ENCODE data around the gene ABTB1. TPM values are rescaled to one million over a fixed set of nuclear protein-coding genes. Genes with fewer than 3 reads are reported as not detected.
"Not testable (repeated sequence)": the region's sequence is repeated elsewhere in the genome, so short reads cannot be mapped to it uniquely, and the experiment has no call there.

The ABTB1 gene
- polyA plus RNA-seq, 6 donors from 2014 or later, result 57.4 to 88.4 (median 79.4) TPM

- ATAC-seq (ENCODE audit: low read depth in 2 of 2) (no peak), DNase-seq (no peak)
- Mint-ChIP-seq H3K27ac (peak overlapping the region in 1 of 6 donors; percentile 64), H3K36me3 (no peaks in the 10 kb centered on the region), H3K4me3 (peak overlapping the region in 1 of 8 donors; percentile 71), H3K9me3 (no peaks in the 10 kb centered on the region), H3K27me3 (no peaks in the 10 kb centered on the region), H3K4me1 (peaks cover 0 to 8% (median under 1%) of the 10 kb centered on the region in 3 donors)
These were observed 33.3 kb upstream of the ABTB1 start for GRCh38 chr3:127639173-127640041.

DNA sequence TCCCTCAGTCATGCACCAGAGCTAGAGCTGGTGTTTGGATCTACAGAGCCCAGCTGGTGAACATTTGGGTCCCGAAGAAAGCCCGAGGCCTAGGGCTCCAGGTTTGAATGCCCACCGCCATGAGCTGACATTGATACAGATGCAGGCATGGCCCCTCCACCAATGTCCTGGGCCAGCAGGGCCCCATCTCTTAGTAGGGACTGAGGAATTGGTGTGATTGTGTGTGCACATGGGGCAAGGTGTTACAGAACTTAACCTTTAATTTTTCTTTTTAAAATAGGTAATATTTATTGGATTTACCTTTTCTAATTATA is 32.8 kb upstream of the ABTB1 start:
- H3K4me3 Mint-ChIP-seq, result peak overlapping the region in 1 of 8 donors; percentile 71
- peaks cover 0 to 14% (median 6%) of the 10 kb centered on the region in 3 donors for H3K4me1 Mint-ChIP-seq
- H3K27ac Mint-ChIP-seq, result no peak overlapping the region
- DNase-seq (no peak), ATAC-seq (ENCODE audit: low read depth in 2 of 2) (no peak)
- no peaks in the 10 kb centered on the region for H3K36me3 Mint-ChIP-seq
- no peaks in the 10 kb centered on the region for H3K27me3 Mint-ChIP-seq
- no peaks in the 10 kb centered on the region for H3K9me3 Mint-ChIP-seq

DNA sequence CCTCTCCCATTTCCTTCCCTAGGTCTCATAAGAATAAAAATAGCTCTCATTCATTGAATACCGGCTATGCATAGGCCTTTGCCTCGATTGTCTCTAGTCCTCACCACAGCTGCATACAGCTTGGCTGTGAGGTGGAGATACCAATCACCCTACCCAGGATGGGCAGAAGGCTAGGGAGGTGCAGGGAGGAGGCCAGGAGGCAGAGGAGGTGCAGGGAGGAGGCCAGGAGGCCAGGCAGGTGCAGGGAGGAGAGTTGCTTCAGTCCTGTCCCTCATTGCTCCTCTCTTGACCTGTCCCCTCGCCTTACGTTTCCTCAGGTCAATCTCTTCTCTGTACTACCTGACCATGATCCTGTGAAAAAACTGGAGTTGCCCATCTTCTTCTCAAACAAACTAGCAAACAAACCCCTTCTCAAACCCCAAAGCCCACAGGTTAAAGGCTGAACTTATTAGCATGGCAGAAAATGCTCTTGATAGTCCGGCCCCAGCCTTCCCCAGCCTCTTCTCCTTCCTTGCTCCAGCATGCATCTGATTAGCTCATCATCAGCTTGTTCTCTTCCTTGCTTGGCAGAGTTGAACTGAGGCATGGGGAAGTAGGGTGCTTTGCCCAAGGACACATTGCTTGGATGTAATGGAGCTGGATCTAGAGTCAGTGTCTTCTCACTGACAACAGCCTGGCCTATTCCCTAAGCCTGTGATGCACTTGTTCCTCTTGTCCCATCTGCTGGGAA is 27.9 kb upstream of the ABTB1 start:
- Mint-ChIP-seq H3K4me3 (no peak overlapping the region), H3K36me3 (no peaks in the 10 kb centered on the region), H3K27me3 (no peaks in the 10 kb centered on the region), H3K4me1 (peaks cover 0 to 10% (median 6%) of the 10 kb centered on the region in 3 donors), H3K9me3 (no peaks in the 10 kb centered on the region), H3K27ac (peak overlapping the region in 1 of 6 donors; percentile 45)
- ATAC-seq (ENCODE audit: low read depth in 2 of 2) (no peak), DNase-seq (no peak)

- H3K4me3 Mint-ChIP-seq, result no peak overlapping the region
- H3K27ac Mint-ChIP-seq, result no peak overlapping the region
- peaks cover 0 to 10% (median 6%) of the 10 kb centered on the region in 3 donors for H3K4me1 Mint-ChIP-seq
- H3K36me3 Mint-ChIP-seq, result no peaks in the 10 kb centered on the region
- ATAC-seq (ENCODE audit: low read depth in 2 of 2) (no peak), DNase-seq (no peak)
- H3K27me3 Mint-ChIP-seq, result no peaks in the 10 kb centered on the region
- H3K9me3 Mint-ChIP-seq, result no peaks in the 10 kb centered on the region
These were observed 27.3 kb upstream of the ABTB1 start for GRCh38 chr3:127645371-127646015.

DNA sequence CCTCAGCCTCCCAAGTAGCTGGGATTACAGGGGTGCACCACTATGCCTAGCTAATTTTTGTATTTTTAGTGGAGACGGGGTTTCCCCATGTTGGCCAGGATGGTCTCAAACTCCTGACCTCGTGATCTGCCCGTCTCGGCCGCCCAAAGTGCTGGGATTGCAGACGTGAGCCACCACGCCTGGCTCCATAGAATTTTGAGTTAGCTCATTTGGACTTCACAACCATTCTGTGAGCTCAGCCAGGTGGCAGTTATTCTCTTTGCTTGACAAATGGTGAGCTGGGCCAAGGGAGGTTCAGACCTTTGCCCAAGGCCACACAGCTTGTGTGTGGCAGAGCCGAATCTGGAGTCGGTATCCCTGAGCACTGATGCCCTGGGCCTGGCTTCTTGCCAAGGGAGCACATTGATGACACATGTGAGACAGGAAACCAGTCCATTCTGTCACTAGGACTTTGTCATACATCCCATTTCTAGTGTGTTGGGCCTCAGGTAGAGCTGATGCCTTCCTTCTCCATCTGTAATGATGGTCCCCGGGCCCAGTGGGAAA is 26.2 kb upstream of the ABTB1 start:
- no peaks in the 10 kb centered on the region for H3K27me3 Mint-ChIP-seq
- no peaks in the 10 kb centered on the region for H3K9me3 Mint-ChIP-seq
- no peaks in the 10 kb centered on the region for H3K36me3 Mint-ChIP-seq
- peaks cover 0 to 10% (median 6%) of the 10 kb centered on the region in 3 donors for H3K4me1 Mint-ChIP-seq
- DNase-seq, result no peak
- H3K27ac Mint-ChIP-seq, result no peak overlapping the region
- no peak for ATAC-seq (ENCODE audit: low read depth in 2 of 2)
- no peak overlapping the region for H3K4me3 Mint-ChIP-seq

GRCh38 chr3:127647166-127647844 is 25.4 kb upstream of the ABTB1 start:
- H3K4me1 Mint-ChIP-seq, result peaks cover 0 to 10% (median 6%) of the 10 kb centered on the region in 3 donors
- no peaks in the 10 kb centered on the region for H3K9me3 Mint-ChIP-seq
- H3K4me3 Mint-ChIP-seq, result no peak overlapping the region
- no peak for ATAC-seq (ENCODE audit: low read depth in 2 of 2)
- DNase-seq, result no peak
- no peaks in the 10 kb centered on the region for H3K27me3 Mint-ChIP-seq
- no peaks in the 10 kb centered on the region for H3K36me3 Mint-ChIP-seq
- H3K27ac Mint-ChIP-seq, result no peak overlapping the region

- no peak for ATAC-seq (ENCODE audit: low read depth in 2 of 2)
- Mint-ChIP-seq H3K27ac (no peak overlapping the region), H3K27me3 (no peaks in the 10 kb centered on the region), H3K4me3 (no peak overlapping the region), H3K9me3 (no peaks in the 10 kb centered on the region), H3K4me1 (peaks cover 0 to 10% (median 6%) of the 10 kb centered on the region in 3 donors), H3K36me3 (no peaks in the 10 kb centered on the region)
- DNase-seq, result no peak
These were observed 24.9 kb upstream of the ABTB1 start for GRCh38 chr3:127647845-127648204.

DNA sequence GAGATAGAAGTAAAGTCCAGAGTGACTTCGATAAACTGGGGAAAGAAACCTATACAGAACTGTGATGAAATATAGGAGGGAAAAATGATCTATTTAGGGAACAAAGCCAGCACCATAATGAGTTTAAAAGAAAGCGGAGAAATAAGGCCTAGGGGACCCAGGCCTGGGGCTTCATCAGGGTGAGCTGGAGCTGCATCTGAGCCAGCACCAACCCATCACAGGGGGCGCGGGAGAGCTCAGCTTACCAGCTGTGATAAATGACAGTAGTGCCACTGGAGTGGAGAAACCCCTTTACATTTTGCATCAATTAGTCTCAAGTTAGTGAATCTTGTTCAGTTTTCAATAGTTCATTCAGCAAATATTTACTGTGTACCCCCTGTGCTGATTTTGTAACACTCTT is 22.5 kb upstream of the ABTB1 start:
- ATAC-seq (ENCODE audit: low read depth in 2 of 2) (no peak), DNase-seq (no peak)
- no peak overlapping the region for H3K4me3 Mint-ChIP-seq
- H3K4me1 Mint-ChIP-seq, result no peaks in the 10 kb centered on the region
- H3K27ac Mint-ChIP-seq, result no peak overlapping the region
- H3K27me3 Mint-ChIP-seq, result no peaks in the 10 kb centered on the region
- no peaks in the 10 kb centered on the region for H3K36me3 Mint-ChIP-seq
- no peaks in the 10 kb centered on the region for H3K9me3 Mint-ChIP-seq

GRCh38 chr3:127651516-127652172 is 21.1 kb upstream of the ABTB1 start:
- Mint-ChIP-seq H3K4me1 (no peaks in the 10 kb centered on the region), H3K27ac (no peak overlapping the region), H3K36me3 (no peaks in the 10 kb centered on the region), H3K4me3 (no peak overlapping the region), H3K9me3 (no peaks in the 10 kb centered on the region), H3K27me3 (no peaks in the 10 kb centered on the region)
- no peak for DNase-seq
- ATAC-seq (ENCODE audit: low read depth in 2 of 2), result no peak

- H3K9me3 Mint-ChIP-seq, result no peaks in the 10 kb centered on the region
- no peaks in the 10 kb centered on the region for H3K4me1 Mint-ChIP-seq
- no peaks in the 10 kb centered on the region for H3K36me3 Mint-ChIP-seq
- no peak overlapping the region for H3K4me3 Mint-ChIP-seq
- peak overlapping the region in 2 of 6 donors; percentile 4 to 56 for H3K27ac Mint-ChIP-seq
- H3K27me3 Mint-ChIP-seq, result no peaks in the 10 kb centered on the region
- DNase-seq (peak; percentile 20), ATAC-seq (ENCODE audit: low read depth in 2 of 2) (peak; percentile 47 to 54)
These were observed 20.3 kb upstream of the ABTB1 start for GRCh38 chr3:127652246-127652995.

GRCh38 chr3:127654374-127654773 is 18.4 kb upstream of the ABTB1 start:
- no peaks in the 10 kb centered on the region for H3K4me1 Mint-ChIP-seq
- peak overlapping the region in 1 of 6 donors; percentile 6 for H3K27ac Mint-ChIP-seq
- no peak for ATAC-seq (ENCODE audit: low read depth in 2 of 2)
- no peak overlapping the region for H3K4me3 Mint-ChIP-seq
- no peaks in the 10 kb centered on the region for H3K9me3 Mint-ChIP-seq
- no peaks in the 10 kb centered on the region for H3K27me3 Mint-ChIP-seq
- DNase-seq, result no peak
- H3K36me3 Mint-ChIP-seq, result no peaks in the 10 kb centered on the region

DNA sequence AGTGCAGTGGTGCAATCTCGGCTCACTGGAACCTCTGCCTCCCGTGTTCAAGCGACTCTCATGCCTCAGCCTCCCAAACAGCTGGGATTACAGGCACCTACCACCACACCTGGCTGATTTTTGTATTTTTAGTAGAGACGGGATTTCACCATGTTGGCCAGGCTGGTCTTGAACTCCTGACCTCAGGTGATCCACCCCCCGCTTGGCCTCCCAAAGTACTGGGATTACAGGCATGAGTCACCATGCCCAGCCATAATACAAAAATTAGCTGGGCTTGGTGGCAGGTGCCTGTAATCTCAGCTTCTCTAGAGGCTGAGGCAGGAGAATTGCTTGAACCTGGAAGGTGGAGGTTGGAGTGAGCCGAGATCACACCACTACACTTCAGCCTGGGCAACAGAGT is 17.8 kb upstream of the ABTB1 start:
- not testable (repeated sequence) for H3K4me3 Mint-ChIP-seq; H3K27me3 Mint-ChIP-seq; DNase-seq; H3K9me3 Mint-ChIP-seq; ATAC-seq (ENCODE audit: low read depth in 2 of 2); H3K4me1 Mint-ChIP-seq; H3K36me3 Mint-ChIP-seq; H3K27ac Mint-ChIP-seq

All from naive B cell (primary cell).